ENCODE measurements around the gene LOXL4.

Gene LOXL4

GRCh38 chr10:98267894-98268693, at the start of gene LOXL4:
TSS of gene LOXL4 (minus strand) at chr10:98268194. CDS start at chr10:98263019, 5,175 bp downstream.
- peak in 2 of 10 donors; percentile 56 to 86 for DNase-seq
- intact Hi-C loops (cut with DNase I): no loop called here

GRCh38 chr10:98316661-98317060, 48.7 kb upstream of the LOXL4 start:
- intact Hi-C loops (cut with DNase I): loop anchor here (10.0 kb wide), 1 partner anchor 402 kb away; no protein-coding TSS in a partner anchor
- no peak for DNase-seq

GRCh38 chr10:98316170-98316569, 48.2 kb upstream of the LOXL4 start:
- intact Hi-C loops (cut with DNase I): loop anchor here (10.0 kb wide), 1 partner anchor 401 kb away; no protein-coding TSS in a partner anchor
- peak in 1 of 10 donors; percentile 38 for DNase-seq

- intact Hi-C loops (cut with DNase I): loop anchor here (10.0 kb wide), 1 partner anchor 400 kb away; no protein-coding TSS in a partner anchor
- no peak for DNase-seq
Observed at GRCh38 chr10:98314532-98315284, 46.7 kb upstream of the LOXL4 start.

GRCh38 chr10:98313598-98313997, 45.6 kb upstream of the LOXL4 start:
- intact Hi-C loops (cut with DNase I): loop anchor here (10.0 kb wide), 1 partner anchor 399 kb away; no protein-coding TSS in a partner anchor
- DNase-seq: no peak

- no peak for DNase-seq
- intact Hi-C loops (cut with DNase I): loop anchor here (10.0 kb wide), 1 partner anchor 398 kb away; no protein-coding TSS in a partner anchor
Observed at GRCh38 chr10:98312822-98313221, 44.8 kb upstream of the LOXL4 start.

GRCh38 chr10:98312349-98312748, 44.4 kb upstream of the LOXL4 start:
- intact Hi-C loops (cut with DNase I): loop anchor here (10.0 kb wide), 1 partner anchor 398 kb away; no protein-coding TSS in a partner anchor

GRCh38 chr10:98310701-98311100, 42.7 kb upstream of the LOXL4 start:
- no peak for DNase-seq
- intact Hi-C loops (cut with DNase I): loop anchor here (10.0 kb wide), 1 partner anchor 396 kb away; no protein-coding TSS in a partner anchor

More at GRCh38 chr10:98312349-98312748, 44.4 kb upstream of the LOXL4 start:
- DNase-seq: no peak

- intact Hi-C loops (cut with DNase I): loop anchor here (1.0 to 10.0 kb wide), 3 partner anchors 66 to 395 kb away; no protein-coding TSS in a partner anchor
- DNase-seq: peak; percentile 44 to 96 (median 74)
Observed at GRCh38 chr10:98309366-98310355, 41.7 kb upstream of the LOXL4 start.

- DNase-seq: peak in 1 of 10 donors; percentile 83
- intact Hi-C loops (cut with DNase I): loop anchor here (1.0 kb wide), 2 partner anchors 66 to 139 kb away; no protein-coding TSS in a partner anchor
Observed at GRCh38 chr10:98308669-98309365, 40.8 kb upstream of the LOXL4 start.

- intact Hi-C loops (cut with DNase I): no loop called here
- no peak for DNase-seq
Observed at GRCh38 chr10:98307916-98308541, 40.0 kb upstream of the LOXL4 start.

- intact Hi-C loops (cut with DNase I): no loop called here
- DNase-seq: no peak
Observed at GRCh38 chr10:98306501-98306900, 38.5 kb upstream of the LOXL4 start.

GRCh38 chr10:98303569-98303968, 35.6 kb upstream of the LOXL4 start:
- intact Hi-C loops (cut with DNase I): no loop called here
- no peak for DNase-seq

GRCh38 chr10:98302741-98303365, 34.9 kb upstream of the LOXL4 start:
- intact Hi-C loops (cut with DNase I): no loop called here
- no peak for DNase-seq

GRCh38 chr10:98301664-98302319, 33.8 kb upstream of the LOXL4 start:
- DNase-seq: no peak
- intact Hi-C loops (cut with DNase I): no loop called here

- DNase-seq: no peak
- intact Hi-C loops (cut with DNase I): no loop called here
Observed at GRCh38 chr10:98300526-98301229, 32.7 kb upstream of the LOXL4 start.

GRCh38 chr10:98299341-98299740, 31.3 kb upstream of the LOXL4 start:
- no peak for DNase-seq
- intact Hi-C loops (cut with DNase I): no loop called here
